HG03521 (cell line): Measurements from ENCODE around the gene CRIP3.

Experiments
- ATAC-seq: cut with Tn5 transposase; IDR thresholded peaks from one replicate; pipeline ENCODE4 v1.9.1; 2021; ENCODE audit warnings: mild to moderate bottlenecking, moderate library complexity; ENCODE audit not compliant: unreplicated experiment

The CRIP3 gene

GRCh38 chr6:43290905-43291355, 17.7 kb downstream of the CRIP3 start:
- ATAC-seq, result no peak

- ATAC-seq, result no peak
Measured at GRCh38 chr6:43290339-43290904, 18.2 kb downstream of the CRIP3 start.

GRCh38 chr6:43287717-43288679, 20.6 kb downstream of the CRIP3 start:
- no peak for ATAC-seq

- no peak for ATAC-seq
Measured at GRCh38 chr6:43286980-43287716, 21.5 kb downstream of the CRIP3 start.

GRCh38 chr6:43286456-43286979, 22.1 kb downstream of the CRIP3 start:
- ATAC-seq, result no peak

- ATAC-seq, result no peak
Measured at GRCh38 chr6:43285832-43286231, 22.8 kb downstream of the CRIP3 start.

GRCh38 chr6:43284991-43285781, 23.4 kb downstream of the CRIP3 start:
- ATAC-seq, result no peak

GRCh38 chr6:43283905-43284304, 24.7 kb downstream of the CRIP3 start:
- no peak for ATAC-seq

GRCh38 chr6:43283514-43283901, 25.1 kb downstream of the CRIP3 start:
- ATAC-seq, result no peak

GRCh38 chr6:43282636-43283513, 25.8 kb downstream of the CRIP3 start:
- ATAC-seq, result no peak

GRCh38 chr6:43282060-43282459, 26.6 kb downstream of the CRIP3 start:
- no peak for ATAC-seq

- no peak for ATAC-seq
Measured at GRCh38 chr6:43280234-43280633, 28.4 kb downstream of the CRIP3 start.

- ATAC-seq, result no peak
Measured at GRCh38 chr6:43278524-43279078, 30.0 kb downstream of the CRIP3 start.

- no peak for ATAC-seq
Measured at GRCh38 chr6:43277643-43278523, 30.7 kb downstream of the CRIP3 start.

- ATAC-seq, result no peak
Measured at GRCh38 chr6:43277306-43277642, 31.4 kb downstream of the CRIP3 start.

GRCh38 chr6:43276577-43277305, 31.9 kb downstream of the CRIP3 start:
- no peak for ATAC-seq

GRCh38 chr6:43275801-43276576, 32.6 kb downstream of the CRIP3 start:
- ATAC-seq, result no peak
